Body of pancreas (tissue), 4 donors: ENCODE results near the gene NTN4. TPM values are rescaled to one million over a fixed set of nuclear protein-coding genes. Genes with fewer than 3 reads are reported as not detected.

Experiments used
- ATAC-seq: fragments of 150-250 bp; one replicate; pipeline ENCODE4 v1.9.1; 2016
- DNase-seq, 4 donors: peaks; one replicate each; pipeline ENCODE4 v3.0.0-alpha.2; 2019
- H3K27ac ChIP-seq, 4 donors: fragments of 200-600 bp; sonication (generic); 1 replicate in 3 of 4; 2 replicates in 1 of 4; pipeline versions ENCODE4 v1.5.1 to v1.6.1; 2016 to 2019; ENCODE audit warnings: mild to moderate bottlenecking in 1 of 4, mixed read lengths in 1 of 4, moderate library complexity in 1 of 4
- H3K27me3 ChIP-seq, 2 donors: fragments of 200-600 bp; sonication (generic); one replicate each; pipeline ENCODE4 v1.6.0; 2016; ENCODE audit warnings: mild to moderate bottlenecking in 1 of 2
- H3K36me3 ChIP-seq, 2 donors: fragments of 200-600 bp; sonication (generic); replicated peaks in 1 of 2; 2 replicates each; pipeline ENCODE4 v1.5.1; 2016; ENCODE audit warnings: low read depth in 2 of 2; ENCODE audit not compliant: insufficient read depth in 1 of 2
- H3K4me1 ChIP-seq: fragments of 200-600 bp; sonication (generic); one replicate; pipeline ENCODE4 v1.6.0; 2016
- H3K4me3 ChIP-seq, 2 donors: fragments of 200-600 bp; sonication (generic); 1 replicate in 1 of 2; 2 replicates in 1 of 2; pipeline ENCODE4 v1.5.1; 2016 to 2019
- H3K9me3 ChIP-seq, 3 donors: fragments of 200-600 bp; sonication (generic); 1 replicate in 2 of 3; 2 replicates in 1 of 3; pipeline ENCODE4 v1.5.1; 2016
- POLR2A ChIP-seq, 3 donors: fragments of 450-650 bp; IDR thresholded peaks; one replicate each; pipeline ENCODE4 v1.6.1; 2016; ENCODE audit warnings: antibody characterized with exemption in 3 of 3, mild to moderate bottlenecking in 2 of 3
- WGBS, 2 donors: methylation state at CpG; one replicate each; pipeline ENCODE4 v1.1.5; 2017; 5-methylcytosine and 5-hydroxymethylcytosine counted together
- intact Hi-C: fragments of 100-400 bp; cut with DNase I; formaldehyde crosslinking; loops from one replicate; pipeline ENCODE4 v1.15.1; 2023
- total RNA-seq, 2 donors: library from RNA; depleted of rRNA; stranded (reverse); fragments of >200 nt; gene quantifications; one replicate each; pipeline ENCODE4 v1.1.0, GENCODE V29; 2016
- TF ChIP-seq, protein P1 (sequence below), 7 experiments: fragments of 450-650 bp in 4 of 7; fragments of 200-600 bp in 3 of 7; sonication (generic) in 3 of 7; IDR thresholded peaks; one replicate each; pipeline ENCODE4 v1.5.1; 2016 to 2019; ENCODE audit warnings: antibody characterized with exemption in 7 of 7

Gene NTN4
- total RNA-seq, 2 donors from 2014 or later = 47.7 to 62.0 TPM

- 92 to 94% methylated on average over 4 of the region's 4 CpGs for whole genome bisulfite sequencing, 2 donors
- TF ChIP-seq POLR2A (IDR thresholded peaks at IDR 0.05) = no peak
- H3K27ac ChIP-seq = no peak overlapping the region
- ATAC-seq (no peak), DNase-seq (no peak)
- no peaks in the 10 kb centered on the region for H3K9me3 ChIP-seq
- intact Hi-C loops = no loop called here
- H3K4me1 ChIP-seq = peaks cover 15% of the 10 kb centered on the region
- H3K27me3 ChIP-seq = no peaks in the 10 kb centered on the region
- H3K36me3 ChIP-seq = no peaks in the 10 kb centered on the region
- H3K4me3 ChIP-seq = no peak overlapping the region
Measured at GRCh38 chr12:95643256-95643655, 147.3 kb downstream of the NTN4 start.

- no peak overlapping the region for H3K27ac ChIP-seq
- no peaks in the 10 kb centered on the region for H3K9me3 ChIP-seq
- H3K36me3 ChIP-seq = no peaks in the 10 kb centered on the region
- whole genome bisulfite sequencing, 2 donors = 84 to 89% methylated on average over 6 of the region's 6 CpGs
- intact Hi-C loops = no loop called here
- DNase-seq (no peak), ATAC-seq (no peak)
- H3K4me3 ChIP-seq = no peak overlapping the region
- TF ChIP-seq, protein P1, sequence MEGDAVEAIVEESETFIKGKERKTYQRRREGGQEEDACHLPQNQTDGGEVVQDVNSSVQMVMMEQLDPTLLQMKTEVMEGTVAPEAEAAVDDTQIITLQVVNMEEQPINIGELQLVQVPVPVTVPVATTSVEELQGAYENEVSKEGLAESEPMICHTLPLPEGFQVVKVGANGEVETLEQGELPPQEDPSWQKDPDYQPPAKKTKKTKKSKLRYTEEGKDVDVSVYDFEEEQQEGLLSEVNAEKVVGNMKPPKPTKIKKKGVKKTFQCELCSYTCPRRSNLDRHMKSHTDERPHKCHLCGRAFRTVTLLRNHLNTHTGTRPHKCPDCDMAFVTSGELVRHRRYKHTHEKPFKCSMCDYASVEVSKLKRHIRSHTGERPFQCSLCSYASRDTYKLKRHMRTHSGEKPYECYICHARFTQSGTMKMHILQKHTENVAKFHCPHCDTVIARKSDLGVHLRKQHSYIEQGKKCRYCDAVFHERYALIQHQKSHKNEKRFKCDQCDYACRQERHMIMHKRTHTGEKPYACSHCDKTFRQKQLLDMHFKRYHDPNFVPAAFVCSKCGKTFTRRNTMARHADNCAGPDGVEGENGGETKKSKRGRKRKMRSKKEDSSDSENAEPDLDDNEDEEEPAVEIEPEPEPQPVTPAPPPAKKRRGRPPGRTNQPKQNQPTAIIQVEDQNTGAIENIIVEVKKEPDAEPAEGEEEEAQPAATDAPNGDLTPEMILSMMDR (IDR thresholded peaks at IDR 0.05) = no peak
- no peak for TF ChIP-seq POLR2A (IDR thresholded peaks at IDR 0.05)
- H3K27me3 ChIP-seq = no peaks in the 10 kb centered on the region
- peaks cover 13% of the 10 kb centered on the region for H3K4me1 ChIP-seq
Measured at GRCh38 chr12:95642583-95642982, 148.0 kb downstream of the NTN4 start.

DNA sequence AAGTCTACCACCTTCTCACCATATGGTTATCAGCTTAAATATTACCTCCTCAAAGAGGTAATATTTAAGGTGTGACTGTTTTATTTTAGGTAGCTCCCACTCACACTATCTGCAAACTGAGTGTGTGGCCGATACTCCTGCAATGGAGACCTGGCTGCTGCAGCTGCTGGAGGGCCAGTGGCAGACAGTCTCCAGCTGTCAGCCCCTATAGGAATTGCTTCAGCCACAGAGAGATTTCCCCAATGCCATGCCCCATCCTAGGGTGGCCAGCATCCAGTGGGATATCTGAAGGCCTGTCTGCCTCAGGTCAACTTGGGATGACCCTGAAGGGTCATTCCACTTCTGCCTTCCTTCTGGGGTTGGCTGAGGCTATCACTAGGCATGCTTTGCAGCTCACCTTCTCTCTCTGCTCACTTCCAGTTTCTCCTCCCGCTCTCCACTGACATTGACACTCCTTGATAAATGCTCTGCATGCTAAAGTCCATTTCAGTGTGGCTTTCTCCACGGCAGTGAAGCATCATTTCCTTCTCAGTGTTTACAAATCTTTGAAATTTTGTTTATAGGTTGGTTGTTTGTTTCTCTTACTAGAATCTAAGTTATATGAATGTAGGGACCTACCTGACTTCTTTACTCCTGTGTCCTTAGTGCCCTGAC, 149.1 kb downstream of the NTN4 start:
- Histone ChIP-seq H3K36me3 (no peaks in the 10 kb centered on the region), H3K27me3 (no peaks in the 10 kb centered on the region), H3K4me3 (no peak overlapping the region), H3K27ac (no peak overlapping the region), H3K9me3 (no peaks in the 10 kb centered on the region), H3K4me1 (peaks cover 4% of the 10 kb centered on the region)
- WGBS, 2 donors = 39 to 73% methylated on average over 2 to 3 of the region's 3 CpGs
- no peak for ATAC-seq
- DNase-seq = no peak
- TF ChIP-seq POLR2A (IDR thresholded peaks at IDR 0.05) = no peak
- TF ChIP-seq, protein P1 (IDR thresholded peaks at IDR 0.05) = no peak
- intact Hi-C loops = no loop called here

- Histone ChIP-seq H3K36me3 (no peaks in the 10 kb centered on the region), H3K27me3 (no peaks in the 10 kb centered on the region), H3K9me3 (no peaks in the 10 kb centered on the region), H3K27ac (no peak overlapping the region), H3K4me1 (peaks cover 5% of the 10 kb centered on the region), H3K4me3 (no peak overlapping the region)
- ATAC-seq (no peak), DNase-seq (no peak)
- no peak for TF ChIP-seq POLR2A (IDR thresholded peaks at IDR 0.05)
- TF ChIP-seq, protein P1 (IDR thresholded peaks at IDR 0.05) = no peak
- 76 to 98% methylated on average over 3 of the region's 3 CpGs for WGBS, 2 donors
- intact Hi-C loops = no loop called here
Measured at GRCh38 chr12:95640516-95640915, 150.0 kb downstream of the NTN4 start.

- H3K36me3 ChIP-seq = no peaks in the 10 kb centered on the region
- no peak overlapping the region for H3K4me3 ChIP-seq
- H3K27ac ChIP-seq = peak overlapping the region in 1 of 4 donors; percentile 14
- no peaks in the 10 kb centered on the region for H3K27me3 ChIP-seq
- 65 to 80% methylated on average over 8 of the region's 8 CpGs for WGBS, 2 donors
- intact Hi-C loops = no loop called here
- no peak for DNase-seq
- no peak for ATAC-seq
- TF ChIP-seq, protein P1 (IDR thresholded peaks at IDR 0.05) = no peak
- TF ChIP-seq POLR2A (IDR thresholded peaks at IDR 0.05) = no peak
- H3K4me1 ChIP-seq = peaks cover 28% of the 10 kb centered on the region
- H3K9me3 ChIP-seq = no peaks in the 10 kb centered on the region
Measured at GRCh38 chr12:95637471-95638155, 153.0 kb downstream of the NTN4 start.
